Activated T-helper 1 cell treated with Interleukin-2 at 50 U/mL for 16 hours (primary cell): ENCODE data around the gene LDAH.
"Not testable (repeated sequence)": the region's sequence is repeated elsewhere in the genome, so short reads cannot be mapped to it uniquely, and the experiment has no call there.

Experiments
- DNase-seq: peaks from one replicate; pipeline ENCODE4 v3.0.0-alpha.2; 2020; ENCODE audit warnings: low read depth

LDAH gene

DNA sequence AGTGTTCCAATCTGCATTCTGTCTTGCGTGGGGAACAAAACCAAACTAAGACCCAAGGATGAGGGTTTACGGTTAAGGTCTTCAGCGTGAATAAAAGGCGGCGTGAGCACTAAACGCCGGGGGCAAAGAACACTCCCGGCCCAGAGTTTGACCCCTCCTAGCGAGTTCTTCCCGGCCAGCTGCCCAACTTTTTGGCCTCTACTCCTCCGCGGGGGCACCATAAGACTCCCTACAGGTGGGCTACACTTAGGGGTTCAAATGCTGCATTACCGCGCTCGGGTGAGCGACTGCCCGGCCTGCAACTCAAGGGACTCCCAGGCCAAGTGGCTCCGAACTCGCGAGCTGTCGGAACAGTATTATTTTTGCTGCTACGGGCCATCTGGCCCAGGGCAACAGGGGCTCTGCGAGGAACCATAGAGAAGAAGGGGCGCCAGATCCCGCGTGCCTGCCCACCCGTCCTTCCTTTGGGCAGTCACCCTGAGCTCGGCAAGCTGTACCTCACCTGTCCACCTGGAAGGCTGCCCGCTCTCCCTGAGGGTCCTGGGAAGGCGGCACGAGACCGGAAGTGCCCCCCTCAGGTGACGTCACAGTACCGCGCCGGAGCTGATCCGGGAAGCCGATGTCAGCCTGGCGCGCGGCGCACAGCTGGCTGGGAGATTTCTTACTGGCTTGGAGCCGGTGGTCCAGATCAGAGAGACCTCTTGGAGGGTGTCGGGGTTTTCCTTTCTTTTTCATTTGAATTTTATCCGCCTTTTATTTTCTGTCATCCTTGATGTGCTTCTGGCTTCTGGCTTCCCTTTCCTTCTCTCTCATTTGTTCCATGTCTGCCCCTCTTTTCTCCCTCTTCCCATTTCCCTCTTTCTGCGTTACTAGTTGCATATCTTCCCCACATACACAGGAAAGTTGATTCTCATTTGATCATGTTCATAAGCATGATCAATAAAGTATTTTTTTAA lies at the start of gene LDAH:
TSS of gene LDAH (minus strand) at position 567 of the 956 bp plus-strand sequence. CDS start 21,638 bp downstream, outside the sequence.
- DNase-seq, result peak; percentile 68

- DNase-seq, result no peak
Observed at GRCh38 chr2:20868377-20868776, 45.5 kb upstream of the LDAH start.

DNA sequence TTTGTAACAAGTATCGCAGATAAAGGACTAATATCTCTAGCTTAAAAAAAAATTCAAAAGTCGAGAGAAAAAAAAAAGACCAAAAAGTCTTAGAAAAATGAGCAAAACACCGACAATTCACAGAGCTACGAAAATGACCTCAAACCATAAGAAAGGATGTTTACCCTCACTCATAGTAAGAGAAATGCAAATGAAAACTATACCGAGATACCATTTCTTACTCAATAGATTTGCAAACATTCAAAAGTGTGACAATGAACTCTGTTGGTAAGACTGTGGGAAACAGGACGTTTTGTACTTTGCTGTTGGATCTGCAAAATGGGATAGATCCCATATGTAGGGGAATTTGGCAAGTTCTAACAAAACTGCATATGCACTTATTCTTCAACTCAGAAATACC lies 39.9 kb upstream of the LDAH start:
- DNase-seq, result no peak

GRCh38 chr2:20855456-20855855 lies 32.6 kb upstream of the LDAH start:
- no peak for DNase-seq

DNA sequence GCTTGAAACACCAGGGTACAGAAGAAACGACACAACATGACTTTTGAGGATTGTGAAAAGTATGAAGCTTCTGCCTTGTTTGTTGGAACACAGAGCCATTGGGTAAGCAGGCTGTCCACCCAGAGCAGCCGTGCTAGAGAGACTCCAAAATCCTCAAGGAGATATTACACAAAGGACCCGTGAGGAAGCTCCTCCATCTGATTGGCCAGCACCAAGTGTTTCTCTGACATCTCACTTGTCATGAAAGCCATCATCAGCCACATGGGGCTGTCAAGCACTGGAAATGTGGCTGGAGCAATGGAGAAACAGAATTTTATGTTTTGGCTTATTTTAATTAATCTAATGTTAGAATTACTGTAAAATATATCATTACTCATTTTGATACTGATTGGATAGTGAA lies 29.8 kb upstream of the LDAH start:
- no peak for DNase-seq

DNA sequence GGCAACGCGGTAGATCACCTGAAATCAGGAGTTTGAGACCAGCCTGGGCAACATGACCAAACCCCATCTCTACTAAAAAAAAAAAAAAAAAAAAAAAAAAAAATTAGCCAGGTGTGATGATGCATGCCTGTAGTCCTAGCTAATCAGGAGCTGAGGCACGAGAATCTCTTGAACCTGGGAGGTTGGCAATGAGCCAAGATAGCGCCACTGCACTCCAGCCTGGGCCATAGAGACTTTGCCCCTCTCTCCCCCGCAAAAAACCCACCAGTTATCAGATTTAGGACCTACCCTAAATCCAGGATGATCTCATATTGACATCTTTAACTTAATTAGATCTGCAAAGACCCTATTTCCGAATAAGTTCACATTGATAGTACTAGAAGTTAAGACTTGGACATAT lies 29.2 kb upstream of the LDAH start:
- DNase-seq, result no peak

GRCh38 chr2:20844246-20844645 lies 21.3 kb upstream of the LDAH start:
- DNase-seq, result no peak

DNA sequence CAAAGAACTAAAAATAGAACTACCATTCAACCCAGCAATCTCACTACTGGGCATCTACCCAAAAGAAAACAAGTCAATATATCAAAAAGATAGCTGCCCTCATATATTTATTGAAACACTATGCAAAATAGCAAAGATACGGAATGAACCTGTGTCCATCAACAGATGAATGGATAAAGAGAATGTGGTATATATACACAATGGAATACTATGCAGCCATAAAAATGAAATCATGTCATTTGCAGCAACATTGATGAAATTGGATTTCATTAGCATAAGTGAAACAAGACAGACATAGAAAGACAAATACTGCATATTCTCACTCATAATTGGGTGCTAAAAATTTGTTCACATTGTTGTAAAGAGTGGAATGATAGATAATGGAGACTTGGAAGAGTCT lies 16.2 kb upstream of the LDAH start:
- DNase-seq, result no peak

- no peak for DNase-seq
Observed at GRCh38 chr2:20838016-20838415, 15.1 kb upstream of the LDAH start.

DNA sequence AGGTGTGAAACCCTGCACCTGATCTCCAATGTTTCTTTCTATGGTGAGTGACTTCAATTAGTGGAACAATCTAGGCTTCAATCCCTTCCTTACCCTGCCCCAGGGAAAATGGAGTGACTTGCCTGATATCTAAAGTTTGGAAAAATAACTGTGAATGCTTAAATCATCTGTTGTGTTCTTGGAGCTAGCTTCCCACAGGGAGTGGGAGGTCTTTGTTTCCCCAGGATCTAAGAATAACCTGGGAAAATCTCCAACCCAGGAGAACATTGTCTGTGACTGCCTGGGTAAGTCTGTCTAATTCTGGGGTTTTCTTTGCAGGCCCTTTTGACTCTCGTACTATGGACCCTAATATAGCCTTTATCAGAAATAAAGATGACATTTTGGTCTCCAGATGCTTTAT lies 13.6 kb upstream of the LDAH start:
- DNase-seq, result no peak

DNA sequence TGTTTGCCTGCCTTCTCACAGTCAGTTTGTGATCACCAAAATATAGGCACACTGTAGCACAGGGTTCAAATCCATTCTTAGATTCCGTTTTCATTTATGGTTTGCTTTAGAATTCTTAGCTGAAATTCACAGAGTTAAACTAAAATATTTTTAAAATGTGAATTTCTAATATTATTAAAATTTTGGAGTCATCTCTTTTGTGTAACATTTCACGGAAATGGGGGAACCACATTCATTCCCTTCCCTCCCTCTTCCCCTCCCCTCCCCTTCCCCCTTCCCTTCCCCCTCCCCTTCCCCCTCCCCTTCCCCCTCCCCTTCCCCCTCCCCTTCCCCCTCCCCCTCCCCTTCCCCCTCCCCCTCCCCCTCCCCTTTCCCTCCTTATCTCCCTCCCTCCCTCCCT lies 11.4 kb upstream of the LDAH start:
- no peak for DNase-seq

DNA sequence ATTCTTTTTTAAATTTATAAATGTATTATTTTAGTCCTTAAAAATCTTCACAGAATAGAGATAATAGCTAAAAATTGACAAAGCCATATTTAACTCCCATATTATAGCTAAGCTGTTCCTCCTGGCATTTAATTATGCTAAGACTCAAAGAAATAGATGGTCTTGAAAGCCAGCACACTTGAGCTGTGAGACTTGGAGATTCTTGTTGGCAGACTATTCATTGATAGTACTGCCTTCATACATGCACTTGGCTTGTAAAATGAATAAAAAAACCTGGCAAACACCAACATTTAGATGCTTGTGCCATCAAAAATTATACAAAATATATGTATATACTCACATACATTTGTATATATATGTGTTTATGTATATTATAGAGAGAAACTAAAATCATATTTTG lies 9.7 kb upstream of the LDAH start:
- DNase-seq, result no peak

- DNase-seq, result no peak
Observed at GRCh38 chr2:20829861-20830260, 7.0 kb upstream of the LDAH start.

DNA sequence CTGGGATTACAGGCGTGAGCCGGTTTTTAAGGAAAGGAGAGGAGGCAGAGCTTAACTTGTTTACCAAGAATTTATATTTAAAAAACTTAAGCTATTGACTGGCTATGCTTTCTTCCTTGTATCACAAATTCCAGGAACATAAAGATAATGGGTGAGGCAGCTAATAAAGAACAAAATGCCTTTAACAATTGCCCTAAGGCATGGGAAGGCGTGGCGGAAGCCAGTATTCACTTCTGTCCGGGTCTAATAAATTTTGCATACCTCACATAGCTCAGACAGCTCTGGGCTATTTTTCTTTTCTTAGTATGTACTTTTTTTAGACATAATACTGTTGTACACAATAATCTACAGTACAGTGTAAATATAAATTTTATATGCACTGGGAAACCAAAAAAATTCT lies 1.0 kb upstream of the LDAH start:
- no peak for DNase-seq

DNA sequence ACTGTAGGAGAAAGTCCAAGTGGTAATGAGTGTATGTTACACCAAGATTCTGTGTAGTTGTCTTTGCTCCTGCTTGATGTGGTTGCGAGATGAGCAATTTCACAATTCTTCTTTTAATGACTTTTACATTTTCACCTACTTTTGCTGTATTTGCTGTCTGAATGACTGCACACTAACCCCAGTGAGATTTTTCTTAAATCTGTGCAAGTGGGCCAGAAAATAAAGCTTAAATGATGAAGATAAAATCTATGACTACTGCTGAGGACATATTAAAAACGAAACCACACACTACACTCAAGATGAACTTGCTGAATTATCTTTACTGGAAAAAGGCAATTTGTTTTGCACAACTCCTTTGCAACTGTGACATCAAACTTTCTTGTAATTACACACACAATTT lies 4.1 kb downstream of the LDAH start:
- no peak for DNase-seq

DNA sequence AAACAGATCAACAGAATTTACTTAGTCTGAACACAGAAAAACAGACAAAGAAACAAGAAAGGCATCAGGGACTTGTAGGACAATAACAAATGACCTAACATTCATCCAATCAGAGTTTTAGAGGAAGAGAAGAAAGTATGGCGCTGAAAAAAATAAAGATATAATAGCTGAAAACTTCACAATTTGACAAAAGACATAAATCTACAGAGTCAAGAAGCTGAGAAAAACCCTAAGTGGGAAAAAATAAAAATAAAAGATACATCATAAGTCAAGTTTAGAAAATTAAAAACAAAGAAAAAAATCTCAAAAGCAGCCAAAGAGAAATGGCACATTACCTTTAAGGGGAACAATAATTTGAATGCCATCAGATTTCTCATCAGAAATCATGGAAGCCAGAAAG lies 7.7 kb downstream of the LDAH start:
- DNase-seq, result no peak

GRCh38 chr2:20812779-20813178 lies 10.1 kb downstream of the LDAH start:
- DNase-seq, result no peak

DNA sequence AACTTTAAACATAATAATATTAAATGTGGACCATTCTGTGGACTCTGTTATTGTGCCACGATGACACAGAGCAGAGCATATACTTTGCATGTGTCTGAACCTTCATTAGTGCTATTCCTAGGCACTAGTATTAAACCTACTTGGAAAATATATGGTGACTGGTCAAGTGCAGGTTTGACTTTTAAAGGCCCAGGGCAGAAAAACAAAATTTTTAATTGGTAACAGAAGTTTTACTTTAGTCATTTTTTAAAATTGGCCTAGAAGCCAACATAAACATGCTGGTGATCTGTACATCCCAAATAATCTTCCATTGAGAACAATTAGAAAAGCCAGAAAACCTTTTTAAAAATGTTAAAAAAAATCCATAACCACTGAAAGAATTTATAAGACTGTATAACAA lies 16.6 kb downstream of the LDAH start:
- DNase-seq, result no peak

DNA sequence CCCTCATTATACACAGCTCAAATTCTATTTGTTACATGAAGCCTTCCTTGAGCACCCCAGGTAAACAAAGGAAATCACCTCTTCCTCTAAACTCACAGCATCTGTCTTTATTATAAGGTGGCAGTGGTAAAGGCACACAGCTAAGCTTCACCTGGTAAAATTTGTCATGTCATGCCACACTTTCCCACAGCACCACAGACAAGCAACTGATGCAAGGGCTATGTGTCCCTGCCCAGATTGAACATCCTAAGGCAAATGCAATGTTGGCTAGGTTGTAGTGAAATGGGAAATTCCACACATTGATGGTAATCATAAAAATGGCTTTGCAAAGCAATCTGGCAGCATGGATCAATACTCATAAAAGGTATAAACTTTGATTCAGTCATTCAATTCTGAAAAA lies 18.9 kb downstream of the LDAH start:
- no peak for DNase-seq

- no peak for DNase-seq
Observed at GRCh38 chr2:20803226-20803682, 19.6 kb downstream of the LDAH start.

- DNase-seq, result no peak
Observed at GRCh38 chr2:20797096-20797495, 25.8 kb downstream of the LDAH start.

DNA sequence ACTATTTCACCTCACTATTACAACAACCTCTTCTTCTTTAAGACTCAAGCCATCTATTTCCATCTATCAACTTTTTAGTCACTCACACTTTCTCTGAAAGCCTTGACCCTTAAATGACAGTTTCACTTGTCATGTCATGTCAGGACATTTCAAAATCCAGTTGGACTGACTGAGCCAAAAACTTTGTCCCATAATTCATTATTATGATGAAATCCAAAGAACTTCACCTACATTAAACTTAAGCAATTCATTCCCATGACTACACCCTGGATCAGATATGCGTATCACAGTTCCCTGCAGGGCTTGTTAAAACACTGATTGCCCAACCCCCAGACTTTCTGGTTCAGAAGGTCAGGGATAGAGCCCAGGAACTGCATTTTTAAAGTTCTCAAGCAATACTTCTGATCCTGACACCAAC lies 26.5 kb downstream of the LDAH start:
- DNase-seq, result no peak

GRCh38 chr2:20793944-20794343 lies 29.0 kb downstream of the LDAH start:
- DNase-seq, result not testable (repeated sequence)
